ENCODE data around the gene ATP1B2.

Gene ATP1B2

DNA sequence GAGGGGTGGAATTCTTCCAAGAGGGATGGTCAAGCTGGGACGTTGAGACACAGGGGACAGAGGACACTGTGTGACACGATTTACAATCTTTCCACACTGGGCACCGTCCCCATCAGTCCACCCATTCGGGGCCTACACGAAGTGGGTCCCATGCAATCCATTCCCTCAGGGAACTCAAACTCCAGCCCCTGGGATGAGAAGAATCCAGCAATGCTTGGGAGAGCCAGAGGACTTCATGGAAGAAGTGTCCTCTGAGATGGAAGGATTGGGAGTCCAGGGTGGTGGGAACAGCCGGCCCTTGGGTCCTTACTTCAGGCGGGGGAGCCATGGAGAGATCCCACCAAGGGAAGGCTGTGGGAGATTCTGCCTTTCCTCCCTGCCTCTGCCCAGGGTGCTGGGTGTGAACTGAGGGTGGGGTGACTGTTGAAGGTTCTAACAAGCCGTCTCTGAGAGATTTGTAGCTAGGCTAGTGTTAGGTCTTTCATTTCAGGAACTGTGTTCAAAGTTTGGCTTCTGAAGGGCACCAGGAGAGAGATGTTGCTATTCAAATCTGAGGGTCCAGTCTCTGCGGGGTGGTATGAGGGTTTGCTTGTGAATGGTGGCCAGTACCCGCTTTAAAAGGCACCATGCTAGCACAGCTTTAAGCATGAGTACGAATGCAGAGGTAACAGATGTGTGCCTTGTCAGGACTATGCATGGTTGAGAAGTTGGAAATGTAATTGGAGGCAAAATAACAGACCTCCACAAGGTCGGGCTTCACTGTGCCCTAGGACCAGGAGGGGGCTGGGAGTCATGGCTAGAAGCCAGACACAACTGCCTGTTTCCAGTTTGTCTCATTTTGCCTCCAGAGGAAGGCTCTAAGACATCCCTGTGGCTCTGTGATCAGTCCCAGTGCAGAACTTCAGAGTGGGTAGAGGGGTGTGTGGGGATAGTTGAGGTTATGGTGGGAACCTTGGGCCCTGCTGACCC lies 1.9 kb downstream of the ATP1B2 start:
- peaks cover 41% of the 10 kb centered on the region for H3K27me3 ChIP-seq (ENCODE audit: insufficient read depth, poor library complexity, severe bottlenecking)
- ATAC-seq (ENCODE audit: low read depth) (no peak), DNase-seq (ENCODE audit: low spot score) (no peak)
- TF ChIP-seq, protein P1, sequence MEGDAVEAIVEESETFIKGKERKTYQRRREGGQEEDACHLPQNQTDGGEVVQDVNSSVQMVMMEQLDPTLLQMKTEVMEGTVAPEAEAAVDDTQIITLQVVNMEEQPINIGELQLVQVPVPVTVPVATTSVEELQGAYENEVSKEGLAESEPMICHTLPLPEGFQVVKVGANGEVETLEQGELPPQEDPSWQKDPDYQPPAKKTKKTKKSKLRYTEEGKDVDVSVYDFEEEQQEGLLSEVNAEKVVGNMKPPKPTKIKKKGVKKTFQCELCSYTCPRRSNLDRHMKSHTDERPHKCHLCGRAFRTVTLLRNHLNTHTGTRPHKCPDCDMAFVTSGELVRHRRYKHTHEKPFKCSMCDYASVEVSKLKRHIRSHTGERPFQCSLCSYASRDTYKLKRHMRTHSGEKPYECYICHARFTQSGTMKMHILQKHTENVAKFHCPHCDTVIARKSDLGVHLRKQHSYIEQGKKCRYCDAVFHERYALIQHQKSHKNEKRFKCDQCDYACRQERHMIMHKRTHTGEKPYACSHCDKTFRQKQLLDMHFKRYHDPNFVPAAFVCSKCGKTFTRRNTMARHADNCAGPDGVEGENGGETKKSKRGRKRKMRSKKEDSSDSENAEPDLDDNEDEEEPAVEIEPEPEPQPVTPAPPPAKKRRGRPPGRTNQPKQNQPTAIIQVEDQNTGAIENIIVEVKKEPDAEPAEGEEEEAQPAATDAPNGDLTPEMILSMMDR (IDR thresholded peaks at IDR 0.05; ENCODE audit: poor library complexity, severe bottlenecking): no peak
- H3K27ac ChIP-seq (ENCODE audit: poor library complexity, severe bottlenecking): no peak overlapping the region
- H3K9me3 ChIP-seq (ENCODE audit: severe bottlenecking): no peaks in the 10 kb centered on the region
- no peak overlapping the region for H3K4me3 ChIP-seq (ENCODE audit: severe bottlenecking)
- H3K36me3 ChIP-seq (ENCODE audit: low read depth): no peaks in the 10 kb centered on the region
- no peaks in the 10 kb centered on the region for H3K4me1 ChIP-seq (ENCODE audit: insufficient read depth, poor library complexity, severe bottlenecking)

DNA sequence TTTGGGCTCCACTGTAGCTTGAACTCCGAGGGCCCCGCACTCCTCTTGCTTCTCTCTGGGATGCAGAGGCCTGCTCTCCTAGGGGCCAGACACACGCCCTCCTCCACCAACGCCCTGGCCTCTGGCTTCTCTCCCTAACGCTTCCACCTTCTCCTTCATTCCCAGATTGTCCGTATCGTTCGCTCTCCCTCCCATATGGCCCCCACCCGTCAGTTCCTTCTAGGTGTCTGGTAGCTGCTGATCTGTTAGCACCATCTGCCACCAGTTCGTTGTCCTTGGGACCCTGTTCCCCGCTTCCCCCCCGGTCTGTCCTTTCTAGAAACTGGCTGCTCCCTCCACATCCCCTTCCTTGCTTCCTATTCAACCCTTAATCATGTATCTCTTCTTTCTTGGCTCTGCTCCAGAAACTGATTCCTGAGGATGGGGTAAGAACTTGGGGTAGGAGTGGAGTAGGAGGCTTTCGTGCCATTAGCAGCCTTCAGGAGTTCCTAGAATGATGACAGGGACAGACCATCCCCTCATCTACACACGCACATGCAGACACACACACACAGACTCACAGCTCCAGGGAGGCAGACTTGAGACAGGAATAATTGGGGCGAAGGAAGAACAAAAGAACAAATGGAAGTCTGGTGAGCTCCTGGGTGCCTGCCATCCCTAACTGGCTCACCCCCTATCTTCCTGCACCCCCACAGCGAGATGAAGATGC lies 4.3 kb downstream of the ATP1B2 start:
- no peak overlapping the region for H3K27ac ChIP-seq (ENCODE audit: poor library complexity, severe bottlenecking)
- H3K9me3 ChIP-seq (ENCODE audit: severe bottlenecking): no peaks in the 10 kb centered on the region
- H3K4me1 ChIP-seq (ENCODE audit: insufficient read depth, poor library complexity, severe bottlenecking): no peaks in the 10 kb centered on the region
- no peak overlapping the region for H3K4me3 ChIP-seq (ENCODE audit: severe bottlenecking)
- TF ChIP-seq, protein P1 (IDR thresholded peaks at IDR 0.05; ENCODE audit: poor library complexity, severe bottlenecking): no peak
- H3K36me3 ChIP-seq (ENCODE audit: low read depth): no peaks in the 10 kb centered on the region
- ATAC-seq (ENCODE audit: low read depth) (no peak), DNase-seq (ENCODE audit: low spot score) (no peak)
- H3K27me3 ChIP-seq (ENCODE audit: insufficient read depth, poor library complexity, severe bottlenecking): peaks cover 38% of the 10 kb centered on the region

DNA sequence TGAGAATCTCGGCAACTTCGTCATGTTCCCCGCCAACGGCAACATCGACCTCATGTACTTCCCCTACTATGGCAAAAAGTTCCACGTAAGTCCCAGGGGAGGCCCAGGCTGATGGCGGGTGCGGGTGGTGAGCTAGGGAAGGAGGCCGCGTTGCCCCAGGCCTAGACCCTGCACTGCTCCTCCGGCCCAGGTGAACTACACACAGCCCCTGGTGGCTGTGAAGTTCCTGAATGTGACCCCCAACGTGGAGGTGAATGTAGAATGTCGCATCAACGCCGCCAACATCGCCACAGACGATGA lies 4.8 kb downstream of the ATP1B2 start:
- Histone ChIP-seq H3K36me3 (ENCODE audit: low read depth) (no peaks in the 10 kb centered on the region), H3K4me3 (ENCODE audit: severe bottlenecking) (no peak overlapping the region), H3K27ac (ENCODE audit: poor library complexity, severe bottlenecking) (no peak overlapping the region), H3K4me1 (ENCODE audit: insufficient read depth, poor library complexity, severe bottlenecking) (no peaks in the 10 kb centered on the region), H3K9me3 (ENCODE audit: severe bottlenecking) (no peaks in the 10 kb centered on the region), H3K27me3 (ENCODE audit: insufficient read depth, poor library complexity, severe bottlenecking) (peaks cover 33% of the 10 kb centered on the region)
- no peak for ATAC-seq (ENCODE audit: low read depth)
- DNase-seq (ENCODE audit: low spot score): no peak
- TF ChIP-seq, protein P1 (IDR thresholded peaks at IDR 0.05; ENCODE audit: poor library complexity, severe bottlenecking): no peak

DNA sequence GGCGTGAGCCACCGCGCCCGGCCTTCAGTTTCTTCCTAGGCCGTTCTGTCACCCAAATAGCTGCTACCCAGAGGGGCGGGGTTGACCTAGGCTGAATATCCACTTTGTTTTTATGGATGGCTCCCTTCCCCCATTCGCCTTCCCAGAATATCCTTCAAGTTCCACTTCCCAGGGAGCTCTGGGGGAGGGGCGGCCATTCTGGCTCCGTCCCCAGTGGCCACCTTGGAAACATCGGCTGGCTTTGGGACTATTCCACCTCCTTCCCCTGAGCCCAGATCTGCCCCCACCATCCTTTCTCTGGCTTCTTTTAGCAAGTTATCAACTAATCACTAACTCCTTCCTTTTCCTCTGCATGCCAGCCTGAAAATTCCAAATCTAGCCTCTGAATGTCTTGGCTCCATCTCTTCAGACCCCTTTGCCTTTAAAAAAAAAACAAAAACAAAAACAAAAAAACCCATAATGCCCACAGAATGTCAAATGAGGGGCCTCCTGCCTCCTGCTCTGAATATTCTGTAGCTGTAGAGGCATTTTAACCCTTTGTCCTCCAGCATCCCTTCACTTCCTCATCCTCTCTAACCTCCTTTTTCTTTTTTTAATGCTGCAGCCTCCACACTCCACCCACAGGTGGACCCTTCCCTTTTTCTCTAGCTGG lies 6.4 kb downstream of the ATP1B2 start:
- DNase-seq (ENCODE audit: low spot score): no peak
- Histone ChIP-seq H3K4me1 (ENCODE audit: insufficient read depth, poor library complexity, severe bottlenecking) (no peaks in the 10 kb centered on the region), H3K27me3 (ENCODE audit: insufficient read depth, poor library complexity, severe bottlenecking) (peaks cover 17% of the 10 kb centered on the region), H3K9me3 (ENCODE audit: severe bottlenecking) (no peaks in the 10 kb centered on the region), H3K27ac (ENCODE audit: poor library complexity, severe bottlenecking) (no peak overlapping the region), H3K4me3 (ENCODE audit: severe bottlenecking) (no peak overlapping the region), H3K36me3 (ENCODE audit: low read depth) (no peaks in the 10 kb centered on the region)
- TF ChIP-seq, protein P1 (IDR thresholded peaks at IDR 0.05; ENCODE audit: poor library complexity, severe bottlenecking): no peak
- ATAC-seq (ENCODE audit: low read depth): no peak
